ENCODE measurements around the gene TAP2. TPM values are rescaled to one million over a fixed set of nuclear protein-coding genes. Genes with fewer than 3 reads are reported as not detected.

The TAP2 gene
- total and polyA plus RNA-seq, 10 of the 15 experiments (the other 5 are each of a cell fraction or from before 2014, with no cell fraction given): 5.3 to 77.2 (median 35.3) TPM

DNA sequence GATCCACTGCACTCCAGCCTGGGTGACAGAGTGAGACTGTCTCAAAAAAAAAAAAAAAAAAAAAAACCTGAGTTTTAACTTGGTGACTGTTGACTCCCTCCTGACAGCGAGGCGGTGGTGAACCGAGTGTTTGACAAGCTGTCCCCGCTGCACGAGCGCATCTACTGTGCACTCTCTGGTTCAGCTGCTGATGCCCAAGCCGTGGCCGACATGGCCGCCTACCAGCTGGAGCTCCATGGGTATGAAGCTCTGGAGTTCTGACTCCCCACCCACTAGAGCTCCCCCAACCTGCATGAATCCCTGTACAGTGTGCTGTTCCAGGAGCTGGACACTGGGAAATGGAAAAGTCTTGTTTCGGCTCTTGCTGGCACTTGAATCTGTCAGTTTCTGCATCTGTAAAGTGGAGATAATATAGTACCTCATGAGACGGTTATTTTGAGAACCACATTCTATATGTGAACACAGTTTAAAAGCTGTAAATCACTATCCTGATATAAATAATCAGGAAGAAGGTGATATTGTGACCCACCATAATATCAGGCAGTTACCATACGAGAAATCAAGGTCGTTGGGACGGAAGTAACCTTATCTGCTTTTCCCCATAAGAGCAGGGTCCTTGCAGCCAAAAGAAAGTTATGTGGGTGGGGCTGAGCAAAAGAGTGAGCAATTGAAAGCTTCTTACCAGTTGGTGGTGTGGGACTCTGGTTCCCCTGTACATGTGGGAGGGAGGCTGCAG, 18.8 kb upstream of the TAP2 start:
- H3K4me1 ChIP-seq (ENCODE audit: control insufficient read depth, insufficient read depth, low read length): peaks cover 22% of the 10 kb centered on the region
- intact Hi-C loops (cut with micrococcal nuclease; ENCODE audit: unreplicated experiment): loop anchor here (10.0 kb wide), 1 partner anchor 253 kb away; no protein-coding TSS in a partner anchor

More for the DNA sequence above, 18.8 kb upstream of the TAP2 start:
- Histone ChIP-seq H4K20me1 (ENCODE audit: control insufficient read depth, insufficient read depth) (no peaks in the 10 kb centered on the region), H3K4me3 (no peak overlapping the region), H3K36me3 (ENCODE audit: control insufficient read depth in 2 of 2, insufficient read depth in 2 of 2, low read length in 1 of 2) (peaks cover 4 to 12% of the 10 kb centered on the region in 2 experiments), H2AFZ (ENCODE audit: control insufficient read depth, low read depth, low read length) (no peak overlapping the region), H3K79me2 (ENCODE audit: control insufficient read depth, insufficient read depth, low read length) (peaks cover 52% of the 10 kb centered on the region), H3K4me2 (ENCODE audit: control insufficient read depth, insufficient read depth) (0 out of 2 replicates have a peak overlapping the region, but pooled peaks have one; percentile 92), H3K27ac (ENCODE audit: control insufficient read depth, insufficient read depth) (no peak overlapping the region), H3K9ac (ENCODE audit: control insufficient read depth, insufficient read depth, low read length) (no peak overlapping the region), H3K27me3 (replicated peaks in 1 of 2; ENCODE audit: control insufficient read depth in 2 of 2, insufficient read depth in 2 of 2, low read length in 1 of 2) (no peaks in the 10 kb centered on the region), H3K9me3 (replicated peaks; ENCODE audit: control insufficient read depth, insufficient read depth, low read length) (no peaks in the 10 kb centered on the region)
- ATAC-seq (no peak), FAIRE-seq (no peak), DNase-seq (ENCODE audit: low read depth, low spot score) (no peak)
- ChIA-PET POLR2A (interaction anchor here (0.5 to 8.1 kb wide), 4 partner anchors 11 to 87 kb away, joined by 4 to 357 read pairs (median 20); partner anchors contain the start of genes PSMB8 and TAP2), RAD21 (ENCODE audit: unreplicated experiment) (interaction anchor here (0.7 to 7.7 kb wide), 5 partner anchors 10 to 157 kb away, joined by 3 to 269 read pairs (median 4); partner anchors contain the start of genes PSMB8 and TAP2), SMC1A (ENCODE audit: uncharacterized antibody, unreplicated experiment) (interaction anchor here (0.8 to 7.5 kb wide), 7 partner anchors 12 to 127 kb away, joined by 3 to 131 read pairs (median 5); partner anchors contain the start of gene TAP2), CTCF (interaction anchor here (0.8 to 8.0 kb wide), 11 partner anchors 11 to 444 kb away, joined by 3 to 299 read pairs (median 5); partner anchors contain the start of genes HLA-DMA, PSMB8 and TAP2)
- TF ChIP-seq CHD2 (IDR thresholded peaks at IDR 0.05; ENCODE audit: borderline replicate concordance, low read depth, low read length) (no peak), PML (IDR thresholded peaks at IDR 0.05; ENCODE audit: low read length) (no peak), ZNF384 (IDR thresholded peaks at IDR 0.05; ENCODE audit: borderline replicate concordance, low read depth, low read length) (no peak), ZBTB4 (CRISPR knock-in tag; IDR thresholded peaks at IDR 0.05) (no peak), FOXM1 (IDR thresholded peaks at IDR 0.05; ENCODE audit: low read depth, low read length) (no peak), HCFC1 (IDR thresholded peaks at IDR 0.05; ENCODE audit: low read length) (no peak), RAD21 (IDR thresholded peaks at IDR 0.05; ENCODE audit: insufficient read depth, low read depth, low read length) (no peak)
- WGBS (ENCODE audit: insufficient coverage, insufficient replicate concordance, low lambda C conversion rate, missing lambda C conversion rate): 80% methylated on average over 14 of the region's 14 CpGs
- BruUV-seq (replicated peaks): no TSS peak
- in situ Hi-C loops (cut with MboI): no loop called here

Data from GM12878 (cell line).